Prostate gland (tissue), 2 donors: ENCODE data around the gene MAML2. TPM values are rescaled to one million over a fixed set of nuclear protein-coding genes. Genes with fewer than 3 reads are reported as not detected.

Experiments
- DNase-seq: peaks from one replicate; pipeline ENCODE4 v3.0.0-alpha.2; 2019; ENCODE audit warnings: low spot score
- H3K27ac ChIP-seq, 2 donors: fragments of 200-600 bp; sonication (generic); 2 replicates each; pipeline ENCODE4 v1.5.1; 2017 to 2019
- H3K27me3 ChIP-seq: fragments of 200-600 bp; sonication (generic); replicated peaks from 2 replicates; pipeline ENCODE4 v1.5.1; 2019; ENCODE audit not compliant: insufficient read depth
- H3K36me3 ChIP-seq, 2 donors: fragments of 200-600 bp; sonication (generic); 1 replicate in 1 of 2; 2 replicates in 1 of 2; pipeline versions ENCODE4 v1.5.1 to v1.8.1; 2017 to 2019
- H3K4me1 ChIP-seq: fragments of 200-600 bp; sonication (generic); replicated peaks from 2 replicates; pipeline ENCODE4 v1.5.1; 2019
- H3K4me3 ChIP-seq, 2 donors: fragments of 200-600 bp; sonication (generic); 2 replicates each; pipeline ENCODE4 v1.5.1; 2017 to 2019
- H3K9me3 ChIP-seq: fragments of 200-600 bp; sonication (generic); 2 replicates; pipeline ENCODE4 v1.5.1; 2017
- CTCF ChIP-seq, 4 experiments: fragments of 200-600 bp in 2 of 4; fragments of 450-650 bp in 2 of 4; sonication (generic) in 2 of 4; IDR thresholded peaks; 1 replicate in 3 of 4; 2 replicates in 1 of 4; pipeline ENCODE4 v1.5.1; 2016 to 2019; ENCODE audit warnings: antibody characterized with exemption in 4 of 4, mild to moderate bottlenecking in 2 of 4, moderate library complexity in 2 of 4
- POLR2A ChIP-seq: fragments of 450-650 bp; IDR thresholded peaks from one replicate; pipeline ENCODE4 v1.6.1; 2016; ENCODE audit warnings: antibody characterized with exemption, mild to moderate bottlenecking
- POLR2AphosphoS5 ChIP-seq: sonication (generic); formaldehyde crosslinking; IDR thresholded peaks from one replicate; pipeline ENCODE4 v1.6.1; 2017; ENCODE audit warnings: antibody characterized with exemption
- WGBS: methylation state at CpG from one replicate; pipeline ENCODE4 v1.1.5; 2018; 5-methylcytosine and 5-hydroxymethylcytosine counted together
- intact Hi-C: fragments of 100-400 bp; cut with DNase I; formaldehyde crosslinking; loops from one replicate; pipeline ENCODE4 v1.14.2; 2022
- total RNA-seq, 2 donors: library from RNA; depleted of rRNA; stranded (reverse); fragments of >200 nt; gene quantifications; one replicate each; pipeline ENCODE4 v1.1.0, GENCODE V29; 2016

The MAML2 gene
- total RNA-seq, 2 donors from 2014 or later: 28.9 to 30.4 TPM

GRCh38 chr11:96284917-96285316 is 58.1 kb downstream of the MAML2 start:
- DNase-seq: no peak
- TF ChIP-seq CTCF (IDR thresholded peaks at IDR 0.05): no peak
- TF ChIP-seq POLR2A: no peak
- TF ChIP-seq POLR2AphosphoS5: no peak
- Histone ChIP-seq H3K27ac (no peak overlapping the region), H3K4me3 (no peak overlapping the region), H3K27me3 (no peaks in the 10 kb centered on the region), H3K9me3 (no peaks in the 10 kb centered on the region), H3K4me1 (no peaks in the 10 kb centered on the region), H3K36me3 (no peaks in the 10 kb centered on the region)
- WGBS: 71% methylated on average over 3 of the region's 3 CpGs
- intact Hi-C loops: no loop called here

GRCh38 chr11:96284401-96284800 is 58.6 kb downstream of the MAML2 start:
- 100% methylated on average over 1 of the region's 1 CpG for WGBS

GRCh38 chr11:96282625-96283220 is 60.3 kb downstream of the MAML2 start:
- Histone ChIP-seq H3K4me3 (no peak overlapping the region), H3K27me3 (no peaks in the 10 kb centered on the region), H3K9me3 (no peaks in the 10 kb centered on the region), H3K27ac (no peak overlapping the region), H3K36me3 (no peaks in the 10 kb centered on the region), H3K4me1 (no peaks in the 10 kb centered on the region)
- TF ChIP-seq POLR2AphosphoS5 (no peak), POLR2A (no peak)
- no peak for DNase-seq
- WGBS: 18% methylated on average over 2 of the region's 2 CpGs
- intact Hi-C loops: no loop called here

More at GRCh38 chr11:96284401-96284800, 58.6 kb downstream of the MAML2 start:
- H3K27me3 ChIP-seq: no peaks in the 10 kb centered on the region
- no peaks in the 10 kb centered on the region for H3K9me3 ChIP-seq
- no peak for TF ChIP-seq CTCF (IDR thresholded peaks at IDR 0.05)
- no peak for TF ChIP-seq POLR2A
- no peak for TF ChIP-seq POLR2AphosphoS5
- H3K4me3 ChIP-seq: no peak overlapping the region
- no peak overlapping the region for H3K27ac ChIP-seq
- intact Hi-C loops: no loop called here
- no peak for DNase-seq
- no peaks in the 10 kb centered on the region for H3K36me3 ChIP-seq
- H3K4me1 ChIP-seq: no peaks in the 10 kb centered on the region

- intact Hi-C loops: no loop called here
- Histone ChIP-seq H3K36me3 (no peaks in the 10 kb centered on the region), H3K4me3 (no peak overlapping the region), H3K9me3 (no peaks in the 10 kb centered on the region), H3K27ac (no peak overlapping the region), H3K27me3 (no peaks in the 10 kb centered on the region), H3K4me1 (no peaks in the 10 kb centered on the region)
- TF ChIP-seq POLR2A: no peak
- TF ChIP-seq POLR2AphosphoS5: no peak
- TF ChIP-seq CTCF (IDR thresholded peaks at IDR 0.05): no peak
- WGBS: 95% methylated on average over 1 of the region's 1 CpG
- no peak for DNase-seq
These were observed 62.6 kb downstream of the MAML2 start for GRCh38 chr11:96280444-96280843.

GRCh38 chr11:96279896-96280290 is 63.1 kb downstream of the MAML2 start:
- no peaks in the 10 kb centered on the region for H3K36me3 ChIP-seq
- intact Hi-C loops: no loop called here
- no peak for DNase-seq
- H3K27ac ChIP-seq: no peak overlapping the region
- no peaks in the 10 kb centered on the region for H3K4me1 ChIP-seq
- TF ChIP-seq POLR2A (no peak), POLR2AphosphoS5 (no peak), CTCF (IDR thresholded peaks at IDR 0.05) (no peak)
- H3K27me3 ChIP-seq: no peaks in the 10 kb centered on the region
- H3K4me3 ChIP-seq: no peak overlapping the region
- no peaks in the 10 kb centered on the region for H3K9me3 ChIP-seq
